ENCODE data around the gene CCSAP. TPM values are rescaled to one million over a fixed set of nuclear protein-coding genes. Genes with fewer than 3 reads are reported as not detected.
"Not testable (repeated sequence)": the region's sequence is repeated elsewhere in the genome, so short reads cannot be mapped to it uniquely, and the experiment has no call there.

The CCSAP gene
- total and polyA plus RNA-seq, 2 experiments from 2014 or later: 4.1 to 6.3 TPM

DNA sequence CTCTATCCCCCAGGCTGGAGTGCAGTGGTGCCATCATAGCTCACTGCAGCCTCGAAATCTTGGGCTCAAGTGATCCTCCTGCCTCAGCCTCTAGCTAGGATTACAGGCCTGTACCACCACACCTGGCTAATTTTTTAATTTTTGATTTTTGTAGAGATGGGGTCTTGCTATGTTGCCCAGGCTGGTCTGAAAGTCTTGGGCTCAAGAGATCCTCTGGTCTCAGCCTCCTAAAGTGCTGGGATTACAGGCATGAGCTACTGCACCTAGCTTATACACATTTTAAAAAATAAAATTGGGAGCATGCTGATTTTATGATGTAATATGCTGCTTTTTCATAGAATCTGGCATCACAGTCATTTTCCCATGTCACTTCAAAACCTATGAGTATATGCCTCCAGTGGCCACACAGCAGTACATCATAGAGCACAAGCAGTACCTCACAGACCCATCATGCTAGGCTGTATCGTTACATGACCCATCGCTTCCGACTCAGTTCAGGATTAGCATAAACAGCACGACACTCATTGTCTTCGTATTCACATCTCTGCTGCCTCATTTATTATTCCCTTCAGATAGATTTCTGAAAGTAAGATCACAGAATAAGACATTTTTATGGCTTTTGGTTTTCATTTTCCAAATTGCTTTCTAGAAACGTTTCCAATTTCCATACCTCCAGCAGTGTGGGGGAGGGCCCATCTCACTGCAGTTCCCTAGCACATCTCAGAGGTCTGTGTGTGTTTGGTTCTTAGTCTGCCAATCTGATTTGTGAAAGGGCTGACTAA, 35.9 kb upstream of the CCSAP start:
- Histone ChIP-seq H3K27me3 (no peaks in the 10 kb centered on the region), H3K4me3 (no peak overlapping the region), H3K27ac (no peak overlapping the region), H3K4me1 (ENCODE audit: low read depth) (no peaks in the 10 kb centered on the region), H3K9me3 (ENCODE audit: low read depth) (no peaks in the 10 kb centered on the region), H3K36me3 (no peaks in the 10 kb centered on the region)
- TF ChIP-seq, protein P1, sequence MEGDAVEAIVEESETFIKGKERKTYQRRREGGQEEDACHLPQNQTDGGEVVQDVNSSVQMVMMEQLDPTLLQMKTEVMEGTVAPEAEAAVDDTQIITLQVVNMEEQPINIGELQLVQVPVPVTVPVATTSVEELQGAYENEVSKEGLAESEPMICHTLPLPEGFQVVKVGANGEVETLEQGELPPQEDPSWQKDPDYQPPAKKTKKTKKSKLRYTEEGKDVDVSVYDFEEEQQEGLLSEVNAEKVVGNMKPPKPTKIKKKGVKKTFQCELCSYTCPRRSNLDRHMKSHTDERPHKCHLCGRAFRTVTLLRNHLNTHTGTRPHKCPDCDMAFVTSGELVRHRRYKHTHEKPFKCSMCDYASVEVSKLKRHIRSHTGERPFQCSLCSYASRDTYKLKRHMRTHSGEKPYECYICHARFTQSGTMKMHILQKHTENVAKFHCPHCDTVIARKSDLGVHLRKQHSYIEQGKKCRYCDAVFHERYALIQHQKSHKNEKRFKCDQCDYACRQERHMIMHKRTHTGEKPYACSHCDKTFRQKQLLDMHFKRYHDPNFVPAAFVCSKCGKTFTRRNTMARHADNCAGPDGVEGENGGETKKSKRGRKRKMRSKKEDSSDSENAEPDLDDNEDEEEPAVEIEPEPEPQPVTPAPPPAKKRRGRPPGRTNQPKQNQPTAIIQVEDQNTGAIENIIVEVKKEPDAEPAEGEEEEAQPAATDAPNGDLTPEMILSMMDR (IDR thresholded peaks at IDR 0.05; ENCODE audit: low read depth, low read length): no peak
- DNase-seq (ENCODE audit: low read depth in 1 of 2, low spot score in 1 of 2): peak in 1 of 2 donors; percentile 10

DNA sequence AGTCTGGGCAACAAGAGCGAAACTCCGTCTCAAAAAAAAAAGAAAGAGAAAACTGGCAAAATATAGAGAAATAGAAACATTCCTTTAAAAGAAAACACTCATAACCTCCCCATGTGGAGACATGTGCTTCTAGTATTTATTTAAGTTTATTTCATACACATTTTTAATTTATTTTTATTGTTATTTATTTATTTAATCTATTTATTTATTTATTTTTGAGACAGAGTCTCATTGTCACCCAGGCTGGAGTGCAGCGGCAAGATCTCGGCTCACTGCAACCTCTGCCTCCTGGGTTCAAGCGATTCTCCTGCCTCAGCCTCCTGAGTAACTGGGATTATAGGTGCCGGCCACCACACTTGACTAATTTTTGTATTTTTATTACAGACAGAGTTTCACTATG, 35.2 kb upstream of the CCSAP start:
- H3K9me3 ChIP-seq (ENCODE audit: low read depth); DNase-seq (ENCODE audit: low read depth in 1 of 2, low spot score in 1 of 2); H3K27ac ChIP-seq; H3K27me3 ChIP-seq; H3K4me1 ChIP-seq (ENCODE audit: low read depth); H3K36me3 ChIP-seq; H3K4me3 ChIP-seq: not testable (repeated sequence)

DNA sequence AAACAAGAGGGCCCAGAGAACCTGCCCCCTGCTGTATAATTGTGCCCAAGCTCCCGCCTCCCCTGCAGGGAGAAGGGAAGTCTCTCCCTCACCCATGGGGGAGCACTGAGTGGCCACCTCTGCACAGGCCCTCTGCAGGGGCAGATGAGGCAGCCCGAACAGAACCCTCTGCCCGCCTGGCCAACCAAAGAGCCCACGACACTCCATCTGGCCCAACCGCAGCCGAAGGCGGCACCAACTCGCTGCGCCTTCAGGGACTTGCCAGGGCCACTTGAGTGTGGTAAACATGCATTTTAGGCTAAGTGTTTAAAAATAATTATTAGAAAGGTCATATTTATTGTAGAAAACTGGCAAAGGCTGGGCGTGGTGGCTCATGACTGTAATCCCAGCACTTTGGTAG, 34.6 kb upstream of the CCSAP start:
- H3K4me1 ChIP-seq (ENCODE audit: low read depth): no peaks in the 10 kb centered on the region
- no peak overlapping the region for H3K27ac ChIP-seq
- H3K36me3 ChIP-seq: no peaks in the 10 kb centered on the region
- no peaks in the 10 kb centered on the region for H3K27me3 ChIP-seq
- H3K9me3 ChIP-seq (ENCODE audit: low read depth): no peaks in the 10 kb centered on the region
- TF ChIP-seq, protein P1 (IDR thresholded peaks at IDR 0.05; ENCODE audit: low read depth, low read length): no peak
- no peak for DNase-seq (ENCODE audit: low read depth in 1 of 2, low spot score in 1 of 2)
- no peak overlapping the region for H3K4me3 ChIP-seq

DNA sequence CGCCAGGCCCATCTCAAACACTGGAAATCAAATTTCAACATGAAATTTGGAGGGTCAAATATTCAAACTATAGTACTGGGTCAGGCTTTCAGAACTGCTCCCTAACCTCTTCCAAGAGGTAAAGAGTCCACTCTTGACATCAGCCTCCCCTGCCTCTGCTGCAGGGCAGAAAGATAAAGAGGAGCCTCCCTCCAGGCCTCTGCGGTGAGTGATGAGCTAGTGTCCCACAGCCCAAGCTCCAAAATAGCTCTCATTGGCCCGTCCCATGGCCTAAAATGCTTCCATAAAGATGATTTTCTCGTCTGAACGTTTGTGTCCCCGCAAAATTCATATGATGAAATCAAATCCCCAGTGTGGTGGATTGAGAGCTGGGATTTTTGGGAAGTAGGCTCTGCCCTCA, 33.7 kb upstream of the CCSAP start:
- no peaks in the 10 kb centered on the region for H3K36me3 ChIP-seq
- no peaks in the 10 kb centered on the region for H3K4me1 ChIP-seq (ENCODE audit: low read depth)
- no peak overlapping the region for H3K27ac ChIP-seq
- DNase-seq (ENCODE audit: low read depth in 1 of 2, low spot score in 1 of 2): no peak
- TF ChIP-seq, protein P1 (IDR thresholded peaks at IDR 0.05; ENCODE audit: low read depth, low read length): no peak
- no peaks in the 10 kb centered on the region for H3K27me3 ChIP-seq
- no peaks in the 10 kb centered on the region for H3K9me3 ChIP-seq (ENCODE audit: low read depth)
- H3K4me3 ChIP-seq: no peak overlapping the region

DNA sequence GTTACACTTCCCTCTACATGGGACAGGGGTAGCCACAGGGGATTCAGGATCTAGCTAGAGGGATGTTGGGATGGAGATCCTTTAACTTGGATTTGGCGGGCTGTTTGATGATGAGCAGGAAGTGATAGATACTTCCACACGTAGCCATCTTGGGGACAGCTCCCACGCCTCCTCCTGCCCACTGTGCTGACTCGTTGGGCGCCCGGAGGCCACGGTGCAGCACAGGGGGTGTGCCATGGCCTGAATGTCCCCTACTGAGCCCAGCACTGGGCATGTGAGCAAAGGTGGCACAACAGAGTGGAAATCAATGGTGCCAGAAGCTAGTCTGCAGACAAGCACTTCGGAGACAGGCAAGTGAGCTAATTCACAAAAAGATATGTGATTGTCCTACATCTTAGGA, 31.6 kb upstream of the CCSAP start:
- no peak for DNase-seq (ENCODE audit: low read depth in 1 of 2, low spot score in 1 of 2)
- Histone ChIP-seq H3K36me3 (no peaks in the 10 kb centered on the region), H3K27ac (no peak overlapping the region), H3K9me3 (ENCODE audit: low read depth) (no peaks in the 10 kb centered on the region), H3K4me1 (ENCODE audit: low read depth) (no peaks in the 10 kb centered on the region), H3K27me3 (no peaks in the 10 kb centered on the region), H3K4me3 (no peak overlapping the region)
- TF ChIP-seq, protein P1 (IDR thresholded peaks at IDR 0.05; ENCODE audit: low read depth, low read length): no peak

DNA sequence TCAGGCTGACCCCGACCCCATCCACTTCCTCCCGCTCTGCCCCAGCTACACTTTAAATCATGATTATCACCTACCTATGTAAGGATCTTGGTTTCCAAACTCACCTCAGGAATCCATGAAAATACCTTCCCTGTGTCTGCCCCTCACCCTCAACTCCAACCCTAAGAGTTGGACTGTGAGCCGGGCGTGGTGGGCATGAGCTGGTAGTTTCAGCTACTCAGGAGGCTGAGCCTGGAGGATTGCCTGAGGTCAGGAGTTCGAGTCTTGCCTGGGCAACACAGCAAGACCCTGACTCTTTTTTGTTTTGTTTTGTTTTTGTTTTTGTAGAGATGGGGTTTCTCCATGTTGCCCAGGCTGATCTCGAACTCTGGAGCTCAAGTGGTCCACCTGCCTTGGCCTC, 30.5 kb upstream of the CCSAP start:
- H3K4me3 ChIP-seq: no peak overlapping the region
- DNase-seq (ENCODE audit: low read depth in 1 of 2, low spot score in 1 of 2): no peak
- H3K9me3 ChIP-seq (ENCODE audit: low read depth): no peaks in the 10 kb centered on the region
- TF ChIP-seq, protein P1 (IDR thresholded peaks at IDR 0.05; ENCODE audit: low read depth, low read length): no peak
- no peaks in the 10 kb centered on the region for H3K36me3 ChIP-seq
- no peaks in the 10 kb centered on the region for H3K27me3 ChIP-seq
- no peaks in the 10 kb centered on the region for H3K4me1 ChIP-seq (ENCODE audit: low read depth)
- H3K27ac ChIP-seq: no peak overlapping the region

All from cardiac muscle cell (in vitro differentiated cells and primary cell).